GM19328 (cell line): ENCODE results near the gene KRTAP9-7.
"Not testable (repeated sequence)": the region's sequence is repeated elsewhere in the genome, so short reads cannot be mapped to it uniquely, and the experiment has no call there.

ENCODE experiments used
- ATAC-seq: cut with Tn5 transposase; IDR thresholded peaks from one replicate; pipeline ENCODE4 v1.9.1; 2021; ENCODE audit warnings: mild to moderate bottlenecking, moderate library complexity; ENCODE audit not compliant: unreplicated experiment

The KRTAP9-7 gene, protein sequence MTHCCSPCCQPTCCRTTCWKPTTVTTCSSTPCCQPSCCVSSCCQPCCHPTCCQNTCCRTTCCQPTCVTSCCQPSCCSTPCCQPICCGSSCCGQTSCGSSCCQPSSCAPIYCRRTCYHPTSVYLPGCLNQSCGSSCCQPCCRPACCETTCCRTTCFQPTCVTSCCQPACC

DNA sequence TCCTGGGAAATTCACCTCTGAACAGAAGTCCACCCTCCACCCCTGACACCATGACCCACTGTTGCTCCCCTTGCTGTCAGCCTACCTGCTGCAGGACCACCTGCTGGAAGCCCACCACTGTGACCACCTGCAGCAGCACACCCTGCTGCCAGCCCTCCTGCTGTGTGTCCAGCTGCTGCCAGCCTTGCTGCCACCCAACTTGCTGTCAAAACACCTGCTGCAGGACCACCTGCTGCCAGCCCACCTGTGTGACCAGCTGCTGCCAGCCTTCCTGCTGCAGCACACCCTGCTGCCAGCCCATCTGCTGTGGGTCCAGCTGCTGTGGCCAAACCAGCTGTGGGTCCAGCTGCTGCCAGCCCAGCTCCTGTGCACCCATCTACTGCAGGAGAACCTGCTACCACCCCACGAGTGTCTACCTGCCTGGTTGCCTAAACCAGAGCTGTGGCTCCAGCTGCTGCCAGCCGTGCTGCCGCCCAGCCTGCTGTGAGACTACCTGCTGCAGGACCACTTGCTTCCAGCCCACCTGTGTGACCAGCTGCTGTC is at the start of gene KRTAP9-7:
TSS of gene KRTAP9-7 (plus strand) at position 51 of the 543 bp plus-strand sequence. CDS start at position 51, 0 bp downstream.
- ATAC-seq = not testable (repeated sequence)

DNA sequence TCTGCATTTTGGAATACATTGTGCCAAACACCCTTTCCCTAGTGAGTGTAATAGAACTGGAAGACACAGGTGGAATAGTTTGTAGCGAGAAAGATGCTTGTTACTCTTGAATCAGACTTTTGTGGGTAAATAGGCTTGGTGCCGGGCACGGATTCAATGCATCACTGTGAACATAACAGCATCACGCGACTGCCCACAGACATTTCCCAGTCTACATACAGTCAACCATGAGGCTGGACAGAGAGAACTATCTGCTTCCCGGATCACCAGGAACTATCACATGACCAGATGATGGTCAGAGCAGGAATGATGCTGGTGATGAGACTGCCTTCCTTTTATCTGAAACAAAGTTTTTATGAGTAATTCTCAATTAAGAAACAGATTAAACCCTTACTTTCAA is 49.4 kb upstream of the KRTAP9-7 start:
- ATAC-seq = no peak

DNA sequence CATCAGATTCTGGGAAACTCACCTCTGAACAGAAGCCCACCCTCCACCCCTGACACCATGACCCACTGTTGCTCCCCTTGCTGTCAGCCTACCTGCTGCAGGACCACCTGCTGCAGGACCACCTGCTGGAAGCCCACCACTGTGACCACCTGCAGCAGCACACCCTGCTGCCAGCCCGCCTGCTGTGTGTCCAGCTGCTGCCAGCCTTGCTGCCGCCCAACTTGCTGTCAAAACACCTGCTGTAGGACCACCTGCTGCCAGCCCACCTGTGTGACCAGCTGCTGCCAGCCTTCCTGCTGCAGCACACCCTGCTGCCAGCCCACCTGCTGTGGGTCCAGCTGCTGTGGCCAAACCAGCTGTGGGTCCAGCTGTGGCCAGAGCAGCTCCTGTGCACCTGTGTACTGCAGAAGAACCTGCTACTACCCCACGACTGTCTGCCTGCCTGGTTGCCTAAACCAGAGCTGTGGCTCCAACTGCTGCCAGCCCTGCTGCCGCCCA is 48.9 kb upstream of the KRTAP9-7 start, which contains the start of gene KRTAP9-2:
TSS of gene KRTAP9-2 (plus strand) at position 51 of the 498 bp plus-strand sequence. CDS start at position 58, 7 bp downstream.
- ATAC-seq = not testable (repeated sequence)

DNA sequence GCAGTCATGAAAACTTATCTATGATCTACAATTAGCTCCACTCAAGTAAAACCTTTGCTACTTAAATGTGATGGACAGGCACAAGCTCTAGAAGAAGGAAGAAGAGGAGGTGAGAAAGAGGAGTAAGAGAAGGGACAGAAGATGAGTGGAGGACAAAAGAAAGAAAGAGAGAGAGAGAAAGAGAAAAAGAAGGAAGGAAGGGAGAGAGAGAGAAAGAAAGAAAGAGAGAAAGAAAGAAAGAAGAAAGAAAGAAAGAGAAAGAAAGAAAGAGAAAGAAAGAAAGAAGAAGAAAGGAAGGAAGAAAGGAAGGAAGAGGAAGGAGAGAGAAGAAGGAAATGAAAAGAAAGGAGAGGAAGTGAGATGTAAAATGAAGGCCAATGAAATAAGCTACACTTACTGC is 45.4 kb upstream of the KRTAP9-7 start:
- ATAC-seq = no peak

DNA sequence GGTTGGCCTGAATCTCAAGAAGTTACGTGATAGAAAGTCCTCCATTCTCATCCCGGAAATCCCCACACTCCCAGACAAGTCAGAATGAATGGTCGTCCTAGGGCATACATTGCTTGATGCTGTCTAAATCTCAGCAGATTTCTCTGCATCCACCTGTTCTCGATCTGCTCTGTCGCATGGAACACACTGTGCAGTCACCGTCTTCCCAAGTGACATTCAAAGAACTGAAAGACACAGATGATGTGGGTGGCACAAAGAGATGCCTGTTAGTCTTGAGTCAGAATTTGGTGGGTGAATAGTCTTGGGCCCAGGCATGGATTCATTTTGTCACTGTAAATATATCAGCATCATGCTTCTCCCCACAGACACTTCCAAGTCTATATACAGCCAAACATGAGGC is 43.8 kb upstream of the KRTAP9-7 start:
- no peak for ATAC-seq

DNA sequence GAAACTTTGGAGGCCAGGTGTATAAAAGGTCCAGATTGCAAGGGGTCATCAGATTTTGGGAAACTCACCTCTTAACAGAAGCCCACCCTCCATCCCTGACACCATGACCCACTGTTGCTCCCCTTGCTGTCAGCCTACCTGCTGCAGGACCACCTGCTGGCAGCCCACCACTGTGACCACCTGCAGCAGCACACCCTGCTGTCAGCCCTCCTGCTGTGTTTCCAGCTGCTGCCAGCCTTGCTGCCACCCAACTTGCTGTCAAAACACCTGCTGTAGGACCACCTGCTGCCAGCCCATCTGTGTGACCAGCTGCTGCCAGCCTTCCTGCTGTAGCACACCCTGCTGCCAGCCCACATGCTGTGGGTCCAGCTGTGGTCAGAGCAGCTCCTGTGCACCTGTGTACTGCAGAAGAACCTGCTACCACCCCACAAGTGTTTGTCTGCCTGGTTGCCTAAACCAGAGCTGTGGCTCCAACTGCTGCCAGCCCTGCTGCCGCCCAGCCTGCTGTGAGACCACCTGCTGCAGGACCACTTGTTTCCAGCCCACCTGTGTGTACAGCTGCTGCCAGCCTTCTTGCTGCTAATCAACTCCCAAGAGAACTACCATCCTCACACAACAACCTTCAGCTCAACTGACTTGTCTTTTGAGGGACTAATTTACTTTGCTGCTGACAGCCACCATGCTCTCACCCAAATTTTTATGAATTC is 42.9 kb upstream of the KRTAP9-7 start, which contains the start of gene KRTAP9-3:
TSS of gene KRTAP9-3 (plus strand) at position 51 of the 707 bp plus-strand sequence. CDS start at position 104, 53 bp downstream.
- not testable (repeated sequence) for ATAC-seq

DNA sequence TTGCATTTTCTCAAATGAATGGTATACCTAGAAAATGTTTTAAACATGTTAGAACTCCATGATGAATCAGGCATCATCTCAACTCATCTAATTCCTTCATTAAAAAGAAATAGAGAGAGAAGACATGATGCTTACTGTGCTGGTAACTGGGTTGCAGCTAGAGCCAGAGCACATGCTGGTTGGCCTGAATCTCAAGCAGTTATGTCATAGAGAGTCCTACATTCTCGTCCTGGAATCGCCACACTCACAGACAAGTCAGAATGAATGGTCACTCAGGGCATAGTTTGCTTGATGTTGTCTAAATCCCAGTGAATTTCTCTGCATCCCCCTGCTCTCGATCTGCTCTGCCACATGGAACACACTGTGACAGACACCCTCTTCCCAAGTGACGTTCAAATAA is 38.4 kb upstream of the KRTAP9-7 start:
- ATAC-seq = not testable (repeated sequence)

DNA sequence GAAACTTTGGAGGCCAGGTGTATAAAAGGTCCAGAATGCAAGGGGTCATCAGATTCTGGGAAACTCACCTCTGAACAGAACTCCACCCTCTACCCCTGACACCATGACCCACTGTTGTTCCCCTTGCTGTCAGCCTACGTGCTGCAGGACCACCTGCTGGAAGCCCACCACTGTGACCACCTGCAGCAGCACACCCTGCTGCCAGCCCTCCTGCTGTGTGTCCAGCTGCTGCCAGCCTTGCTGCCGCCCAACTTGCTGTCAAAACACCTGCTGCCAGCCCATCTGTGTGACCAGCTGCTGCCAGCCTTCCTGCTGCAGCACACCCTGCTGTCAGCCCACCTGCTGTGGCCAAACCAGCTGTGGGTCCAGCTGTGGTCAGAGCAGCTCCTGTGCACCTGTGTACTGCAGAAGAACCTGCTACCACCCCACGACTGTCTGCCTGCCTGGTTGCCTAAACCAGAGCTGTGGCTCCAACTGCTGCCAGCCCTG is 37.5 kb upstream of the KRTAP9-7 start, which contains the start of gene KRTAP9-8:
TSS of gene KRTAP9-8 (plus strand) at position 51 of the 489 bp plus-strand sequence. CDS start at position 104, 53 bp downstream.
- ATAC-seq = not testable (repeated sequence)

DNA sequence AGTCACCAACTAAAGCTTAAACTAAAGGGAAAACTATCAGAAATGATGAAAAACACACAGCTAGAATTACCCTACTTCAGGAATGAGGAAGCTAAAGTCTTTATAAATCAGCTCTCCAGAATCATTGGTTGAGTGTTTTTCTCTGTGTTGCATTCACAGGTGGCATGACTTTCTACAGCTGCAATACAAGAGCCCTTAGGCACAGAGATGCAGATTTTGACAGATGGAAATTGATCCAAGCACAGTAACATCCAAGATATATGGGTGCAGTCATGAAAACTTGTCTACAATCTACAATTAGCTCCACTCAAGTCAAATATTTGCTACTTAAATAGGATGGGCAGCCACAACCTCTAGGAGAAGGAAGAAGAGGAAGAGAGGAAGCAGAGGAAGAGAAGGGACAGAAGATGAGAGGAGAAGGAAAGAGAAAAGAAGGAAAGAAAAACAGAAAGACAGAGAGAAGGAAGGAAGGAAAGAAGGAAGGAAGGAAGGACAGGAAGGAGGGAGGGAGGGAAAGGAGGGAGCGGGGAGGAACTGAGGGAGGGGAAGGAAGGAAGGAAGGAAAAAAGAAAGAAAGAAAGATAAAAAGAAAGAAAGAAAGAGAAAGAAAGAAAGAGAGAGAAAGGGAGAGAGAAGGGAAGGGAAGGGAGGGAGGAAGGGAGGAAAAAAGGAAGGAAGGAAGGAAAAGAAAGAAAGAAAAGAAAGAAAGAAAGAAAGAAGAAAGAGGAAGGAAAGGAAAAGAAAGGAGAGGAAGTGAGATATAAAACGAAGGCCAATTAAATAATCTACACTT is 28.3 kb upstream of the KRTAP9-7 start:
- not testable (repeated sequence) for ATAC-seq

DNA sequence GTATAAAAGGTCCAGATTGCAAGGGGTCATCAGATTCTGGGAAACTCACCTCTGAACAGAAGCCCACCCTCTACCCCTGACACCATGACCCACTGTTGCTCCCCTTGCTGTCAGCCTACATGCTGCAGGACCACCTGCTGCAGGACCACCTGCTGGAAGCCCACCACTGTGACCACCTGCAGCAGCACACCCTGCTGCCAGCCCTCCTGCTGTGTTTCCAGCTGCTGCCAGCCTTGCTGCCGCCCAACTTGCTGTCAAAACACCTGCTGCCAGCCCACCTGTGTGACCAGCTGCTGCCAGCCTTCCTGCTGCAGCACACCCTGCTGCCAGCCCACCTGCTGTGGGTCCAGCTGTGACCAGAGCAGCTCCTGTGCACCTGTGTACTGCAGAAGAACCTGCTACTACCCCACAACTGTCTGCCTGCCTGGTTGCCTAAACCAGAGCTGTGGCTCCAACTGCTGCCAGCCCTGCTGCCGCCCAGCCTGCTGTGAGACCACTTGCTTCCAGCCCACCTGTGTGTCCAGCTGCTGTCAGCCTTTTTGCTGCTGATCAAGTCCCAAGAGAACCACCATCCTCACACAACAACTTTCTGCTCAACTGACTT is 25.8 kb upstream of the KRTAP9-7 start, which contains the start of gene KRTAP9-4:
TSS of gene KRTAP9-4 (plus strand) at position 51 of the 604 bp plus-strand sequence. CDS start at position 85, 34 bp downstream.
- ATAC-seq = not testable (repeated sequence)

DNA sequence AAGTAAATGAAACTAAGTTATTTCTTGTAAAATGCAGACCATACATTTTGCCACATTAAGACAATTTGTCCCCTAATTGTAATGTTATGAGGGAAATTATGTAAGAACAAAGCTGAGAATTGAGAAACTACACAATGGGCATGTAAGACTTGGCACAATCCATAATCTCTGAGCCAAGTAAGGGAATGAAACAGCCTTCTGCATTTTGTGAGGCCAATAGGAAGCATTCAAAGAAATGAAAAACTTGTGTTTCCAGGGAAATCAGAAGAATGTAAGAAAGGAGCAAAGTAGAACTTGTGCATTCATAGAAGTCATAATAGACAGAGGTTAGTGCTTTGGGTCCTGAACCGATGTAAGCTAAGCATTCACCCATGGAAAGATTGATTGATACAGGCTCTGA is 24.2 kb upstream of the KRTAP9-7 start:
- no peak for ATAC-seq

DNA sequence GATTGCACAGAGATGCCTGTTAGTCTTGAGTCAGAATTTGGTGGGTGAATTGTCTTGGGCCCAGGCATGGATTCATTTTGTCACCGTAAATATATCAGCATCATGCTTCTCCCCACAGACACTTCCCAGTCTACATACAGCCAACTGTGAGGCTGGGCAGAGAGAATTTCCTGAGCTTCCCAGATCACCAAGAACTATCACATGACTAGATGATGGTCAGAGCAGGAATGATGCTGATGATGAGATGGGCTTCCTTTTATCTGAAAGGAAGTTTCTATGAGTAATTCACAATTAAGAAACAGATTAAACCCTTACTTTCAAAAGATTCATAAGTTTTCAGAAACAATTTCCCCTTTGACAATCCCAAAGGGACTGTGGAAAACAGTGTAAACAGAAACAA is 20.6 kb upstream of the KRTAP9-7 start:
- no peak for ATAC-seq

DNA sequence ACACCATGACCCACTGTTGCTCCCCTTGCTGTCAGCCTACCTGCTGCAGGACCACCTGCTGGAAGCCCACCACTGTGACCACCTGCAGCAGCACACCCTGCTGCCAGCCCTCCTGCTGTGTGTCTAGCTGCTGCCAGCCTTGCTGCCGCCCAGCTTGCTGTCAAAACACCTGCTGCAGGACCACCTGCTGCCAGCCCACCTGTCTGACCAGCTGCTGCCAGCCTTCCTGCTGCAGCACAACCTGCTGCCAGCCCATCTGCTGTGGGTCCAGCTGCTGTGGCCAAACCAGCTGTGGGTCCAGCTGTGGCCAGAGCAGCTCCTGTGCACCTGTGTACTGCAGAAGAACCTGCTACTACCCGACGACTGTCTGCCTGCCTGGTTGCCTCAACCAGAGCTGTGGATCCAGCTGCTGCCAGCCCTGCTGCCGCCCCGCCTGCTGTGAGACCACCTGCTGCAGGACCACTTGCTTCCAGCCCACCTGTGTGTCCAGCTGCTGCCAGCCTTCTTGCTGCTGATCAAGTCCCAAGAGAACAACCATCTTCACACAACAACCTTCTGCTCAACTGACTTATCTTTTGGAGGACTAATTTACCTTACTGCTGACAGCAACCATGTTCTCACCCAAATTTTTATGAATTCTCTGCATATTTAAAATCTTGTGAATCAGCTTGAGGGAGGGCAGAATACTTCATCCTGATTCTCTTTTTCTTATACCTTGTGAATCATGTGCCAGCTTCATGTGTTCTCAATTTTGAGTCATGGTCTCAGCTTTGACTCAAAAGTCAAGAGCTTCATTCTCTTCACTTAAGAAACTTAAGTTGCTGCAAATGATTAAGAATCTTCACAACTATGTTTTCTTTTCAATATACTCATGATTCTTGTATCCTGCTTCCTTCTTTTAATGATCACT is 19.9 kb upstream of the KRTAP9-7 start, which contains the start of gene KRTAP9-9:
TSS of gene KRTAP9-9 (plus strand) at position 4 of the 910 bp plus-strand sequence.
- not testable (repeated sequence) for ATAC-seq

DNA sequence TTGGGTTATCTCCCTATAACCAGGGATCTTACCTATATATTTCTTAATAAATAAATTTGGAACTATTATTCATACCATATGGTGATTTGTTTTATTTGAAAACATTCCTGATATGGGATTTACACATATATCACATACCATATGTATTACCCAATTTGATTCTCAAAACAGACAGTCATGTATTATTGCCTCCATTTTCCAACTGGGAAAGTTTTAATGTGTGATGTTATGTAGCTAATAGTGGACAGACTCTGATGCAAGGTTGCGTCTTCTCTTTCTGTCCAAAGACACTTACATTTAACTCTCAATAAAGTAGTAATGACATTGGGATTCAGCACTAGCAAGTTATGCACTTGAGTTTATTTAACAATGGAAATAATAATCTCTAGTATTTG is 19.2 kb upstream of the KRTAP9-7 start:
- no peak for ATAC-seq

DNA sequence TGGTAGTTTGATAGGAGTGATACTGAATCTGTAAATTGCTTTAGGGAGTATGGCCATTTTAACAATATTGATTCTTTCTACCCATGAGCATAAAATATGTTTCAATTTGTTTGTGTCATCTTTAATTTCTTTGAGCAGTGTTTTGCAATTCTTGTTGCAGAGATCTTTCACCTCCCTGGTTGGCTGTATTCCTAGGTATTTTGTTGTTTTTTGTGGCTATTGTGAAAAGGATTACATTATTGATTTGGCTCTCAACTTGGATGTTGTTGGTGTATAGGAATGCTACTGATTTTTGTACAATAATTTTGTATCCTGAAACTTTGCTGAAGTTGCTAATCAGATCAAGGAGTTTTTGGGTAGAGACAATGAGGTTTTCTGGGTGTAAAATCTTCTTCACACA is 17.1 kb upstream of the KRTAP9-7 start:
- ATAC-seq = no peak

DNA sequence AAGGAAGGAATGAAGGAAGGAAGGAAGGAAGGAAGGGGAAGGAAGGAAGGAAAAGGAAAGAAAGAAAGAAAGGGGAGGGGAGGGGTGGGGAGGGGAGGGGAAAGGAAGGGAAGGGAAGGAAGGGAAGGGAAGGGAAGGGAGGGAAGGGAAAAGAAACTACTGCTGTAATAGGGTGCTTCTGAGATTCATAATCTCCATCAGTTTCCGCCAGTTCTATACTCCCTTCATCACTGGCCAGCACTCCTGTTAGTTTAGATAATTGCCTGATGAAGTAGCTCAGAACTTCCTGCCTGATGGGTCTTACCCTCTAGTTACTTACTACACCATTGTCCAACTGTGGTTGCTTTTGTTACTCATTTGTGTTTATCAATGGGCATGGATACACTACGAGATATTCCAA is 12.3 kb upstream of the KRTAP9-7 start:
- ATAC-seq = no peak

DNA sequence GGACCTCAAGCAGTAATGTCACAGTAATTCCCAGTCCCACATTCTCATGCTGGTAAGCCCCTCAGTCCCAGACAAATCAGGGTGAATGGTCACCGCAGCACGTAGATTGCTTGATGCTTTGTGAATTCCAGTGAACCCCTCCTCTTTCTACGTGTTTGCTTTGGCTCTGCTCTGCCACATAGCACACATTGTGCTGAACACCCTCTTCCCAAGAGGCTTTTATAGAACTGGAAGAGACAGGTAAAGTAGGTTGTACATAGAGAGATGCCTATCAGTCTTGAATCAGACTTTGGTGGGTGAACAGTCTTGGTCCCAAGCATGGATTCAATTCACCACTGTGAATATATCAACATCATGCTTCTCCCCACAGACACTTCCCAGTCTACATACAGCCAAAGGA is 10.9 kb upstream of the KRTAP9-7 start:
- ATAC-seq = no peak

DNA sequence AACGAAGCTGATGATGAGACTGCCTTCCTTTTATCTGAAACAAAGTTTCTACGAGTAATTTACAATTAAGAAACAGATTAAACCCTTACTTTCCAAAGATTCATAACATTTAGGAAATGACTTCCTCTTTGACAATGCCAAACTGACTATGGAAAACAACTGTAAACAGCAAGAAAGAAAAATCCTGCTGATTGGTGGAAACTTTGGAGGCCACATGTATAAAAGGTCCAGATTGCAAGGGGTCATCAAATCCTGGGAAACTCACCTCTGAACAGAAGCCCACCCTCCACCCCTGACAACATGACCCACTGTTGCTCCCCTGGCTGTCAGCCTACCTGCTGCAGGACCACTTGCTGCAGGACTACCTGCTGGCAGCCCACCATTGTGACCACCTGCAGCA is 10.4 kb upstream of the KRTAP9-7 start, which contains the start of gene KRTAP9-6:
TSS of gene KRTAP9-6 (plus strand) at position 301 of the 400 bp plus-strand sequence. CDS start at position 301, 0 bp downstream.
- no peak for ATAC-seq

DNA sequence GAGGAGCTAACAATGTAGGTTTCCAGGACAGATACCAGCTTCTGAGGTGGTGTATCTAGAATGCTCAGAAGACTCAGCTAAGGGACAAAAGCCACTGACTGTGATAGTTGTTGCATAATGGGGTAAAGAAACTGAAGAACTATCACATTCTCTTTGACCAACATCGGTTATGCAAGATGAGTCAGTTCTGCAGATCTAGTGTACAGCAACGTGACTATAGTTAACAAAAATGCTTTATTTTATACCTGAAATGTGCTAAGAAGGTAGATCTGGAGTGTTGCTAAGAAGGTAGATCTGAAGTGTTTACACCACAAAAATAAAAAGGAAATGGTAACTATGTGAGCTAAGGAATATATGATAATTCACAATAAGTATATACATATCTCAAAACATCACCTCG is 7.8 kb upstream of the KRTAP9-7 start:
- no peak for ATAC-seq
